HEK293 (cell line): ENCODE data around the gene NRP2.

Experiments used
- CTCF ChIA-PET: fragments of 350-600 bp; formaldehyde crosslinking; extraction: SDS; loops from one replicate; lab custom pipeline; 2021; ENCODE audit warnings: antibody characterized with exemption; lab: Yijun Ruan, JAX
- POLR2A ChIA-PET: fragments of 300-600 bp; formaldehyde crosslinking; extraction: SDS; loops from one replicate; lab custom pipeline; 2020; ENCODE audit warnings: antibody characterized with exemption, inconsistent platforms; lab: Yijun Ruan, JAX
- H3K27ac ChIP-seq: fragments of 200-500 bp; sonication (Bioruptor generic); 2 replicates; pipeline ENCODE4 v1.5.1; 2014; ENCODE audit warnings: low read depth, low read length, control low read depth, inconsistent platforms; ENCODE audit errors: extremely low read depth
- H3K36me3 ChIP-seq, 2 experiments: fragments of 200-500 bp in 1 of 2; sonication (Bioruptor generic) in 1 of 2; 1 replicate in 1 of 2; 2 replicates in 1 of 2; pipeline ENCODE4 v1.5.1; 2014 to 2017; ENCODE audit warnings: inconsistent platforms in 2 of 2, low read length in 2 of 2; ENCODE audit not compliant: control insufficient read depth in 2 of 2, insufficient read depth in 1 of 2
- H3K4me1 ChIP-seq: fragments of 200-500 bp; sonication (Bioruptor generic); 2 replicates; pipeline ENCODE4 v1.5.1; 2014; ENCODE audit warnings: mild to moderate bottlenecking, low read length, inconsistent platforms; ENCODE audit not compliant: control insufficient read depth, insufficient read depth
- H3K4me3 ChIP-seq: 2 replicates; pipeline ENCODE4 v1.5.1; 2011; ENCODE audit warnings: low read depth, mild to moderate bottlenecking, control low read depth, low read length, moderate library complexity
- H3K9me3 ChIP-seq: fragments of 200-500 bp; sonication (Bioruptor generic); 2 replicates; pipeline ENCODE4 v1.5.1; 2014; ENCODE audit warnings: low read depth, low read length, inconsistent platforms; ENCODE audit not compliant: control insufficient read depth, insufficient read depth
- HOXC10 ChIP-seq: sonication (generic); formaldehyde crosslinking; IDR thresholded peaks from 2 replicates; pipeline ENCODE4 v1.8.1; 2023; ENCODE audit warnings: mild to moderate bottlenecking, missing genetic modification reagents
- IKZF3 ChIP-seq: fragments of 450-650 bp; IDR thresholded peaks from 2 replicates; pipeline ENCODE4 v1.5.0; 2018; ENCODE audit warnings: missing biosample characterization, mild to moderate bottlenecking, missing genetic modification characterization, moderate library complexity
- INSM2 ChIP-seq: fragments of 450-650 bp; formaldehyde crosslinking; IDR thresholded peaks from 2 replicates; pipeline ENCODE4 v1.5.1; 2016; ENCODE audit warnings: missing biosample characterization, missing genetic modification characterization
- KLF9 ChIP-seq: fragments of 450-650 bp; formaldehyde crosslinking; IDR thresholded peaks from 2 replicates; pipeline ENCODE4 v1.5.1; 2016; ENCODE audit warnings: missing biosample characterization, missing genetic modification characterization, low read depth
- MYNN ChIP-seq: fragments of 450-650 bp; formaldehyde crosslinking; IDR thresholded peaks from 2 replicates; pipeline ENCODE4 v1.5.1; 2016; ENCODE audit warnings: missing biosample characterization, missing genetic modification characterization, borderline replicate concordance
- PRDM6 ChIP-seq: fragments of 450-650 bp; formaldehyde crosslinking; IDR thresholded peaks from 2 replicates; pipeline ENCODE4 v1.5.1; 2017; ENCODE audit warnings: missing biosample characterization, missing genetic modification characterization
- ZBTB21 ChIP-seq: fragments of 450-650 bp; formaldehyde crosslinking; IDR thresholded peaks from 2 replicates; pipeline ENCODE4 v1.5.1; 2017; ENCODE audit warnings: missing biosample characterization, missing genetic modification characterization
- ZFHX2 ChIP-seq: fragments of 450-650 bp; formaldehyde crosslinking; conservative IDR thresholded peaks from 2 replicates; pipeline ENCODE4 v1.5.1; 2016; ENCODE audit warnings: missing biosample characterization, missing genetic modification characterization
- ZNF10 ChIP-seq: fragments of 450-650 bp; formaldehyde crosslinking; IDR thresholded peaks from 2 replicates; pipeline ENCODE4 v1.5.1; 2017; ENCODE audit warnings: missing biosample characterization, missing genetic modification characterization
- ZNF133 ChIP-seq: fragments of 450-650 bp; formaldehyde crosslinking; IDR thresholded peaks from 2 replicates; pipeline ENCODE4 v1.5.1; 2016; ENCODE audit warnings: missing biosample characterization, missing genetic modification characterization
- ZNF155 ChIP-seq: fragments of 450-650 bp; formaldehyde crosslinking; IDR thresholded peaks from 2 replicates; pipeline ENCODE4 v1.5.1; 2016; ENCODE audit warnings: missing biosample characterization, missing genetic modification characterization
- ZNF169 ChIP-seq: fragments of 450-650 bp; formaldehyde crosslinking; IDR thresholded peaks from 2 replicates; pipeline ENCODE4 v1.5.1; 2016; ENCODE audit warnings: missing biosample characterization, missing genetic modification characterization
- ZNF280C ChIP-seq: fragments of 450-650 bp; formaldehyde crosslinking; IDR thresholded peaks from 2 replicates; pipeline ENCODE4 v1.5.1; 2016; ENCODE audit warnings: missing biosample characterization, missing genetic modification characterization
- ZNF366 ChIP-seq: fragments of 450-650 bp; formaldehyde crosslinking; conservative IDR thresholded peaks from 2 replicates; pipeline ENCODE4 v1.5.1; 2016; ENCODE audit warnings: missing biosample characterization, missing genetic modification characterization
- ZNF404 ChIP-seq: fragments of 450-650 bp; formaldehyde crosslinking; IDR thresholded peaks from 2 replicates; pipeline ENCODE4 v1.5.1; 2017; ENCODE audit warnings: missing biosample characterization, missing genetic modification characterization
- ZNF544 ChIP-seq: fragments of 450-650 bp; formaldehyde crosslinking; IDR thresholded peaks from 2 replicates; pipeline ENCODE4 v1.5.0; 2017; ENCODE audit warnings: missing biosample characterization, missing genetic modification characterization
- ZNF548 ChIP-seq: fragments of 450-650 bp; formaldehyde crosslinking; IDR thresholded peaks from 2 replicates; pipeline ENCODE4 v1.5.1; 2016; ENCODE audit warnings: missing biosample characterization, missing genetic modification characterization
- ZNF629 ChIP-seq: fragments of 450-650 bp; formaldehyde crosslinking; IDR thresholded peaks from 2 replicates; pipeline ENCODE4 v1.5.1; 2017; ENCODE audit warnings: missing biosample characterization, missing genetic modification characterization
- ZNF792 ChIP-seq: fragments of 450-650 bp; formaldehyde crosslinking; IDR thresholded peaks from 2 replicates; pipeline ENCODE4 v1.5.1; 2016; ENCODE audit warnings: missing biosample characterization, missing genetic modification characterization
- ZNF837 ChIP-seq: fragments of 450-650 bp; formaldehyde crosslinking; IDR thresholded peaks from 2 replicates; pipeline ENCODE4 v1.5.1; 2016; ENCODE audit warnings: missing biosample characterization, missing genetic modification characterization

The NRP2 gene

DNA sequence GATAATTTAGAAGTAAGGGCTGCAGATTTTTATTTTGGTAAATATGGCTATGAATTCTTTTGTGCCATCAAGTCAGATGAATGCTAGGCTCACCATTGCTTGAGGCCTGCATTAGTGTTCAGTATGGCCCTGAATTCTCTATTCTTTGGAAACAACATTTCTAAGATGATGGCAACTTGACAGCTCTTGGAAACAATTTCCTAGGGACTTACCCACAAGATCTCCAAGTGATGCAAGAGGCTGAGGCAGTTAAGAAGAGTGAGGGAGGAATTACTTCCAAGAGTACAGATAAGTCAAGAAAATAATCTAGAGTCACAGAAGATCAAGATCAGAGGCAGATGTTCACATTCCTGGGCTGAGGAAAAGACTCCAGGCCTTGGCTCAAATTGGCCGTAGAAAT lies 129.1 kb downstream of the NRP2 start:
- CTCF ChIA-PET, result interaction anchor here (0.6 to 2.7 kb wide), 2 partner anchors 11 to 745 kb away, joined by 3 to 9 read pairs; no protein-coding TSS in a partner anchor

DNA sequence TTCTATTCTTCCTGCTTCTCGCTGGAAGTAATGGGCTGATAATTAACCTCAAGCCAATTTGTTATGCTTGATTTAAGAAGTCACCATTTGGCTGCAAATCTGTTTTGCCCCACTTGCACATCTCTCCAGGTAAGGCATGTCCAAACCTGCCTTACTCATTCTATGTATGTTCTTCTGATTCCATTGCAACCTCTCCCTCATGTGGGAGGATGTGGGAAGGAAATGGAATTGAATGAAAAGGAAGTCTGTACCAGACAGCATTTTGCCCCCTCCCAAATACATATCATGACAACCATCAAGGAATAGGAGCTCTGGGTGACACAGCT lies 131.7 kb downstream of the NRP2 start:
- Histone ChIP-seq H3K9me3 (no peaks in the 10 kb centered on the region), H3K4me3 (no peak overlapping the region), H3K4me1 (no peaks in the 10 kb centered on the region), H3K27ac (no peak overlapping the region), H3K36me3 (no peaks in the 10 kb centered on the region)
- CTCF ChIA-PET, result interaction anchor here (0.5 to 2.8 kb wide), 13 partner anchors 8 to 141 kb away, joined by 3 to 9 read pairs (median 4); no protein-coding TSS in a partner anchor
- no peak for TF ChIP-seq INSM2 (tag by site-specific recombination)
- no peak for TF ChIP-seq ZNF366 (tag by site-specific recombination)
- TF ChIP-seq IKZF3, result no peak
- TF ChIP-seq ZNF544, result no peak
- no peak for TF ChIP-seq ZNF10 (tag by site-specific recombination)
- no peak for TF ChIP-seq KLF9 (tag by site-specific recombination)
- no peak for TF ChIP-seq MYNN (tag by site-specific recombination)
- no peak for TF ChIP-seq ZNF548 (tag by site-specific recombination)
- POLR2A ChIA-PET, result no interaction called here

More for the DNA sequence above, 129.1 kb downstream of the NRP2 start:
- POLR2A ChIA-PET, result no interaction called here
- Histone ChIP-seq H3K27ac (no peak overlapping the region), H3K9me3 (no peaks in the 10 kb centered on the region), H3K4me1 (no peaks in the 10 kb centered on the region), H3K36me3 (no peaks in the 10 kb centered on the region), H3K4me3 (no peak overlapping the region)
- TF ChIP-seq ZNF837 (no peak), ZBTB21 (tag by site-specific recombination) (no peak)

DNA sequence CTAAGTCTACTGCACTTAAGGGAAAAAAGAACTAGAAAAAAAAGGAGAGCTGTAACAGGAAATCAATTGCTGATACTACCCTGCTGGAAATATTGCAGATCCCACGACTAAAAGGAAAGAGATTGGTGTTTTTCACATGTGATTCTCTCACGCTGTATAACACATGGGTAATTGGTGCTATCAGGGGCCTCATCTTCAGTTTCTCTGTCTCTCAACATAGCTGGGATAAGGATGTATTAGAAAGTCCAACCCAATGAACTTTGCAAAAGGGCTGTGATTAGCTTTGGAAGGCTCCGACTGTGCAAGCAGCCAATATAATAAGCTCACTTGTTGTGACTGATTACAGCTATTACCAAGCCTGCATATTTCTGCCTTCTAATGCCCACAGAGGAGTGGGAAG lies 133.4 kb downstream of the NRP2 start:
- H3K4me3 ChIP-seq, result no peak overlapping the region
- CTCF ChIA-PET, result interaction anchor here (1.0 to 2.3 kb wide), 2 partner anchors 15 to 40 kb away, joined by 4 to 7 read pairs; no protein-coding TSS in a partner anchor
- TF ChIP-seq ZNF133 (tag by site-specific recombination), result 0 out of 2 replicates have a peak, but pooled peaks have one; percentile 27
- TF ChIP-seq HOXC10 (CRISPR knock-in tag), result no peak
- no peak for TF ChIP-seq ZNF404
- POLR2A ChIA-PET, result no interaction called here
- no peaks in the 10 kb centered on the region for H3K36me3 ChIP-seq
- H3K27ac ChIP-seq, result no peak overlapping the region
- H3K9me3 ChIP-seq, result no peaks in the 10 kb centered on the region
- no peaks in the 10 kb centered on the region for H3K4me1 ChIP-seq

GRCh38 chr2:205816268-205816667 lies 134.0 kb downstream of the NRP2 start:
- H3K36me3 ChIP-seq, result no peaks in the 10 kb centered on the region
- ChIA-PET POLR2A (no interaction called here), CTCF (interaction anchor here (0.6 to 2.3 kb wide), 3 partner anchors 13 to 41 kb away, joined by 3 to 7 read pairs (median 4); no protein-coding TSS in a partner anchor)
- H3K4me3 ChIP-seq, result no peak overlapping the region
- no peaks in the 10 kb centered on the region for H3K4me1 ChIP-seq
- no peaks in the 10 kb centered on the region for H3K9me3 ChIP-seq
- H3K27ac ChIP-seq, result no peak overlapping the region
- TF ChIP-seq ZNF169, result no peak
- TF ChIP-seq ZNF155 (tag by site-specific recombination), result no peak
- no peak for TF ChIP-seq ZNF629 (tag by site-specific recombination)
- TF ChIP-seq ZFHX2, result no peak
- TF ChIP-seq ZNF792, result no peak
- no peak for TF ChIP-seq ZNF280C (tag by site-specific recombination)
- TF ChIP-seq PRDM6 (tag by site-specific recombination), result no peak
